Subcutaneous adipose tissue (tissue), 4 donors: ENCODE results near the gene MYO3B. TPM values are rescaled to one million over a fixed set of nuclear protein-coding genes. Genes with fewer than 3 reads are reported as not detected.

Experiments used
- total RNA-seq, 4 donors: library from RNA; depleted of rRNA; stranded (reverse); fragments of >200 nt; gene quantifications; one replicate each; pipeline ENCODE4 v1.1.0, GENCODE V29; 2016
- TF ChIP-seq, protein P1 (sequence below): fragments of 450-650 bp; IDR thresholded peaks from one replicate; pipeline ENCODE4 v1.5.1; 2016; ENCODE audit warnings: low read depth, mild to moderate bottlenecking, control low read depth, antibody characterized with exemption, moderate library complexity

The MYO3B gene
- total RNA-seq, 4 donors from 2014 or later, result 0.17 TPM; not detected in 3

- TF ChIP-seq, protein P1, sequence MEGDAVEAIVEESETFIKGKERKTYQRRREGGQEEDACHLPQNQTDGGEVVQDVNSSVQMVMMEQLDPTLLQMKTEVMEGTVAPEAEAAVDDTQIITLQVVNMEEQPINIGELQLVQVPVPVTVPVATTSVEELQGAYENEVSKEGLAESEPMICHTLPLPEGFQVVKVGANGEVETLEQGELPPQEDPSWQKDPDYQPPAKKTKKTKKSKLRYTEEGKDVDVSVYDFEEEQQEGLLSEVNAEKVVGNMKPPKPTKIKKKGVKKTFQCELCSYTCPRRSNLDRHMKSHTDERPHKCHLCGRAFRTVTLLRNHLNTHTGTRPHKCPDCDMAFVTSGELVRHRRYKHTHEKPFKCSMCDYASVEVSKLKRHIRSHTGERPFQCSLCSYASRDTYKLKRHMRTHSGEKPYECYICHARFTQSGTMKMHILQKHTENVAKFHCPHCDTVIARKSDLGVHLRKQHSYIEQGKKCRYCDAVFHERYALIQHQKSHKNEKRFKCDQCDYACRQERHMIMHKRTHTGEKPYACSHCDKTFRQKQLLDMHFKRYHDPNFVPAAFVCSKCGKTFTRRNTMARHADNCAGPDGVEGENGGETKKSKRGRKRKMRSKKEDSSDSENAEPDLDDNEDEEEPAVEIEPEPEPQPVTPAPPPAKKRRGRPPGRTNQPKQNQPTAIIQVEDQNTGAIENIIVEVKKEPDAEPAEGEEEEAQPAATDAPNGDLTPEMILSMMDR, result no peak
Measured at GRCh38 chr2:170563401-170563800, 385.5 kb downstream of the MYO3B start.

DNA sequence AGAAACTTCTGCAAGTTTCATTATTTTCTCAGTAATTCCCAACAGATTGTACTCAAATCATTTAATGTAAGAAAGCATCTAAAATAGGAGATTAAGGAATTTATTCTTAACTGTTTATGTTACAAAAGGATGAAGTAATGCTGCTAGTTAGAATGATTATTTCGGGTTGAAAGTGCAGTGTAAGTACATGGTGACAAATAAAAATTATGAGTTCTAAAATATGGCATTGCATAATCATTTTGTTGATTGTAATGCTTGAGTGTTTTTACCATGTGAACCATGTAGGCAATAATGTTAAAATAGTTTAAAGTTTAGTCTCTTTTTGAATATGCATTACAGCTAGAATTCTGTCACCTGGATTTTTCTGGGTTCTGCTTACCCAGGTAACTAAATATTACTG, 388.2 kb downstream of the MYO3B start:
- TF ChIP-seq, protein P1, result no peak

GRCh38 chr2:170567429-170567828, 389.5 kb downstream of the MYO3B start:
- TF ChIP-seq, protein P1, result no peak

DNA sequence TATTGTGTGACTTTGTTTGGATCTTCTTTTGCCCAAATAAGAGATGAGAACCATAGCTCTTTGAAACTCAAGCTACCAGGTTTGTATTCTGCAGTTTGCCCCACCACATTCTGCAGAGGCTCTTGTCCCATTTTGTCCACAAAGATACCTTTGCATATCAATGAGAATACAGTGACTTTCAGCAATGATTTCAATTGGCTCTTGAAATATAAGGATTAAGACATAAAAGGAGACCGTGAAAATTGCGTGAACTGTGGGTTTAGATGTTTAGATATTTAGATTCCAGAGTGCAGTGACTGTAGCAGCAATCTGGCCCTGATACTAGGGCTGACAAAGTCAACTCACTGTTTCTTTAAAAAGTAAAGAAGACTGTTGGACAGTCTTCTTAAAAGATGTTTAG, 390.6 kb downstream of the MYO3B start:
- TF ChIP-seq, protein P1, result no peak

DNA sequence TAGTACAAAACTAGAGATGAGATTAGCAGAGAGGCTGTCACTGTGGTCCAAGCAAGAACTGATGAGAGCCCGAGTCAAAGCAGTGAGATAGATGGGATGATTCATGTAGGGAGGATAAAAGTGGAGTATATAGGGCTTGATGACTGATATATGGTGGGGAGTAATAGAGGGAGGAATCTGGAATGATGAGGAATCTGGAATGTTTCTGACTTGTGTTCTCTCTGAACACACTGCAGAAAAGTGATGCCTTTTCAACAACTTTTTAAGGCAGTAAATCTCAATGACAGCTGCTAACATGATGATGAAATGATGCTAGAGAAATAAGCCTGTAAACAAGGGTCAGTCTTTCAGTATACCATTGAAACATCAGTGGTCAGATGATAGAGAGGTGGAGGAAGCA, 393.7 kb downstream of the MYO3B start:
- TF ChIP-seq, protein P1, result no peak

GRCh38 chr2:170573671-170574070, 395.7 kb downstream of the MYO3B start:
- TF ChIP-seq, protein P1, result no peak

DNA sequence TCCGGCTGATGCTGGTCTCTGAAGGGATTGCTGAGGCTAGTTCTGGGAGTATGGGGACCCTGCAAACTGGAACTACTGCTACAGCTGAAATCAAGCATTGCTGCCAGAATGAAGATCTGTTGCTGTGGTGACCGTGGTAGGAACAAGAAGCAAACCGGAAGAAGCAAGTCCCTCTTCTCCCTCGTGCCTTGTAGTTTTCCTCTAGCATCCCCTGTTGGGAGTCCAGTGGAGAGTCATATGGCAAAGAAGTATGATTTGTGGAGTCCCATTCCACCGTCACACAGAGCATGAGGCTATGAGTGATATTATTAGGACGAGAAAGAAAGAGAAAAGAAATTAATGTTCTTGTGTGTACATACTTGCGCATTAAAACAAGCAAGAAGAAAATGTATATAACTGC, 398.3 kb downstream of the MYO3B start:
- TF ChIP-seq, protein P1, result no peak
